Breast epithelium (tissue), 3 donors: ENCODE data around the gene NOP53.
"Not testable (repeated sequence)": the region's sequence is repeated elsewhere in the genome, so short reads cannot be mapped to it uniquely, and the experiment has no call there.

Experiments used
- CTCF ChIP-seq, 3 donors: fragments of 450-650 bp; IDR thresholded peaks; one replicate each; pipeline ENCODE4 v1.5.1; 2016 to 2017; ENCODE audit warnings: antibody characterized with exemption in 3 of 3, mild to moderate bottlenecking in 3 of 3, moderate library complexity in 3 of 3
- POLR2A ChIP-seq: fragments of 450-650 bp; IDR thresholded peaks from one replicate; pipeline ENCODE4 v1.6.1; 2016; ENCODE audit warnings: antibody characterized with exemption, mild to moderate bottlenecking, moderate library complexity
- POLR2AphosphoS5 ChIP-seq, 3 donors: sonication (generic); formaldehyde crosslinking; IDR thresholded peaks; one replicate each; pipeline ENCODE4 v1.6.1; 2017; ENCODE audit warnings: antibody characterized with exemption in 3 of 3

- TF ChIP-seq CTCF (IDR thresholded peaks at IDR 0.05); POLR2A; POLR2AphosphoS5 (IDR thresholded peaks at IDR 0.05): not testable (repeated sequence)
These were observed 42.0 kb downstream of the NOP53 start for GRCh38 chr19:47787307-47787706.
